GM21576 (cell line): ENCODE measurements around the gene FCHO2.

Experiments used
- ATAC-seq: cut with Tn5 transposase; IDR thresholded peaks from one replicate; pipeline ENCODE4 v1.9.1; 2021; ENCODE audit warnings: mild to moderate bottlenecking, moderate library complexity; ENCODE audit not compliant: unreplicated experiment

The FCHO2 gene

DNA sequence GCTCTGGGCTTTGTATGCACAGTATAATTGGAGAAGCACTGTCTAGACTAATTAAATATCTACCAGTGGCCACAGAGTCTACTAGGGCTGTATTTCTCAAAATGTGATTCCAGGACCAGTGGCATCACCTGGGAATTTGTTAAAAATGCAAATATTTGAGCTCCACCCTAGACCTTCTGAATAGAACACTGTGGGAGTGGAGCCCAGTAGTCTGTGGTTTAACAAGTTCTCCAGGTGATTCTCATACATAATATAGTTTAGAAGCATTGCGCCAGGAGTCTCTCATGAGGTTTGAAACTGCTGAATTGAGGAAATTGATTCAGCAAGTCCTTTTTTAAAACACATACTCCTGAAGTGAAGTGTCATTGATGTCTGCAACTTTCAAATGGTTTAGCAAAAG is 74.7 kb downstream of the FCHO2 start:
- ATAC-seq: no peak

DNA sequence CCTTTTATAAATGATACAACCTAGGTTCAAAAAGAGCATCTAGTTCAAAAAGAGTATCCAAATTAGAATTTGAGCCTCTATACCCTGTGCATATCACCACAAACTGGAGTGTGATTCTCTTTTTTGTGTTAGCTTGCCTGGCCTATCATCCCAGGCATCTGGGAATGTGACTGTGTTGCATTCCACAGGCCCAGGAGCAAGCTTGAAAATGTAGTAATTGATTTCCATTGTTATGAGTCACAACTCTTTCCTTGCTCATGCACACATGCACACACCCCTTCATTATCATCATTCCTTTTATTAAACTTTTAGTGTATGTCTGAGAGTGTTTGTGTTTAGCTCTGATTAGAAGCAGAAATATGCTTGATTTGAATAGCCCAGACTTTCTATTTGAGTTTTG is 75.2 kb downstream of the FCHO2 start:
- ATAC-seq: no peak

DNA sequence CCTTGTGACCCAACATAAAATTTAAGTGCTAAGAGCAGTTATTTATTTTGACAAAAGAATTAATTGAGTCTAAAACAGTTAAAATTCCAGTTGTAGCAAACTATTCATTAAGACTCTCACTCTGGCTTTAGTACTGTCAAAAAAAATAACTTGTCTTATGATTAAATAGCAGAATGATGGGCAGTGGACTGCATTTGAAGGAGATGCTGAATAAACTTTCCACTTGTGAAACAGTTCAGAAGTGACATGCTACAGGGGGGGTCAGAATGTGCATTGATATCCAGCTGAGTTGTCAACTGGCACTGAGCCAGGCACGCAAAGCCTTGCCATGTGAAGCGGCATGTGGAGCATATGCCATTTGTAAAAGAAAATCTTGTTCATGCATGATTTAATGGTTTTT is 76.0 kb downstream of the FCHO2 start:
- no peak for ATAC-seq

DNA sequence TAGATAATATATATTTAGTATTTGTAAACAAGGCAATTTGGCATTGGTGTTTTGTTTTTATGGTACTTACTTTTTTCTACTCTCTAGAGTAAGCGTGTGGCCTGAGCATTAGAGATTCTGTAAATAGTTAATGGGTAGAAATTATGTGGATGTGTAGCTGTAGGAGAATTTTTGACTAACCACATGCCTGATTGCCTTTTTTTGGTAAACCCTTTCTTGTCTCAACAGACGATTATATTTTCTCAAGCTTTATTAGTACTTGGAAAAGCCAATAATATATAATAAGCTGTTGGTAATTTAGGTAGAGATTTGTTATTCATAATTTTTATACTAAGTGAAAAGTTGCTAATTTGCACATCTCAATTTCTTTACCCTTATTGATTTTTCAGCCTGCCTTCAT is 76.8 kb downstream of the FCHO2 start:
- no peak for ATAC-seq

DNA sequence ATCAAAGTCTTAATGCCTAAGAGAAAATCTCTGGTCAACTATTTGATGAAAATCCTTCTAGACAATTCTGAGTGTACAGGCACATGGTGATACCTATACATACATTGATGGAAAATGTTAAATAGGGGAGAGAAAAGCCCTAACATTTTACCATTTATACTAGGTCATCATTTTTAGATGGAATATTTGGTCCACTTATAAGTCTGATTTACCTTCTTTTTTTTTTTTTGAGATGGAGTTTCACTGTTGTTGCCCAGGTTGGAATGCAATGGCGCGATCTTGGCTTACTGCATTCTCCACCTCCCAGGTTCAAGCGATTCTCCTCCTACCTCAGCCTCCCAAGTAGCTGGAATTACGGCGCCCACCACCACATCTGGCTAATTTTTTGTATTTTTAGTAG is 81.7 kb downstream of the FCHO2 start:
- ATAC-seq: no peak

DNA sequence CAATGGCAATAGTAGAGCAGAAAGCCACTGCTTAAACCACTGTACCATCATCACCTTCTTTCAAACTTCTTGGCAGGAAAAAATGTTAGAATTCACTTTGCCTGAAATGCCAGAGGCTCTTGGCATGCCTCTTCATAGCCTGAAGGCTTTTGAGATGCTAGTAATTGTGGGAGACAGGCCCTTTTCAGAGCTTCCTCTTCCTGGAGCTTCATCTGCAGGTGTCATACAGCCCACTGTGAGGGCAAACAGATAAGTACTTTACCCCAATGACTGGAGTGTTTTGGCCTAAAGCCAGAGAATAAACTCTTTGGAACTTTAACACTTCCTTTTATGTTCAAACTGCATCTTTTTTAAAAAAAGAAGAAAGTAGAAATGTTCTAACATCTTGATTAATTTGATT is 83.2 kb downstream of the FCHO2 start:
- no peak for ATAC-seq

DNA sequence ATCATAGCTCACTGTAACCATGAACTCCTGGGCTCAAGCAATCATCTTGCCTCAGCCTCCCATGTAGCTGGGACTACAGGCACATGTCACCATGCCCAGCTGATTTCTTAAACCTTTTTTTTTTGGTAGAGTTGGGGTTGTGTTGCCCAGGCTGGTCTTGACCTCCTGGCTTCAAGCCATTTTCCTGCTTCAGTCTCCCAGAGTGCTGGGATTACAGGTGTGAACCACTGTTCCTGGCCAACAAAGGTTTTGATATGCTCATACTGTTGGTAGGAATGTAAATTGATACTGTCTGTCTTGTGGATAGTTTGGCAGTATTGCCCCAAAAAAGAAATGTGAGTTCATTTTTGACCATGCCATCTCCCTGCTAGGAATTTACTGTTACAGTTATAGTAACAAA is 87.2 kb downstream of the FCHO2 start:
- no peak for ATAC-seq

DNA sequence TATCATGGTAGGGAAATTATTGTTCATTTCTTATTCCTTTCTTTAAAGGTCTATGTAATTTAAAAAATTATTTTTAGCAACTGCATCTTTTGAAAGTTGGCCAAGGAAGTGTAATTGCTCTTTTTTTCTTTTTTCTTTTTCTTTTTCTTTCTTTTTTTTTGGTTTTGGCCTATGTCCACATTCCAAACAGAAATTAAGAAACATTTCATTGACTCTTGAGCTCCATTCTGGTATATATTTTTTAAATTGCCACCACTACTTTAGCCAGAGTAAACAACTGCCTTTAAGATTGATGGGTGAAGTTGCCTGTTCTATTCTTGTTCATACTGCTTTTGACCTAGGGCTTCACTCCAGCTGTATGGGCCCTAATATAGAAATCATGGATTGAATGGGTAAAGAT is 88.7 kb downstream of the FCHO2 start:
- no peak for ATAC-seq

DNA sequence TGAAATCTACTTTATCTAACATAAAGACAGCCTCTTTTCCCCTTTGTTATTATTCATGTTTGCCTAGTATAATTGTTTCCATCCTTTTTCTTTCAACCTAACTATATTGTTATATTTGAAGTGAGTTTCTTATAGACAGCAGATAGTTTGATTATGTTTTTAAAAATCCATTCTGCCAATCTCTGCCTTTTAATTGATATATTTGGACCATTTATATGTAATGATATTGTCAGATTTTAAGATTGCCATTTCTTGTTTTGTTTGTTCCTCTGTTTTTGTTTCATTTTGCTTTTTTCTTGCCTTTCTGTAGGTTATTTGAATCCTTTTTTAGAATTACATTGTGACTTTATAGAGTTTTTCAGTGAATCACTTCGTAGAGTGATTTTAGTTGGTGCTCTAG is 89.8 kb downstream of the FCHO2 start:
- no peak for ATAC-seq

DNA sequence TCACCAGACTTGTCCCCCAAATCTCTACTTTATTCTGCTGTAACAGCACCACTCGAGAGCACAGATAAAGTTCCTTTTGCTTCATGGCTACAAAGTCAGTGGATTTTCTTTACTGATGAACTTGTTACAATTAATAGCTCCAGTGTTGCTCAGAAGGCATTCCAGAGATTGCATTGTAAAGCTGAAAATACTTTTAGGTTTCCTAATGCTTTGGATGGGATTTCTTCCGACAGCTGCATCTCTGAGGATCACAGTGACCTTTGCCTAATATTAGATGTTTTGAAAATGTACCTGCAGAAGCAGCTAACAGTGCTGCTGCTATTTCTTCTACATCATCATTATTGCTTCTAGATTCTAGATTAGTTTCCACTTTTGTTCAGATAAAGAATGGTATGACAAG is 105.8 kb downstream of the FCHO2 start:
- no peak for ATAC-seq

DNA sequence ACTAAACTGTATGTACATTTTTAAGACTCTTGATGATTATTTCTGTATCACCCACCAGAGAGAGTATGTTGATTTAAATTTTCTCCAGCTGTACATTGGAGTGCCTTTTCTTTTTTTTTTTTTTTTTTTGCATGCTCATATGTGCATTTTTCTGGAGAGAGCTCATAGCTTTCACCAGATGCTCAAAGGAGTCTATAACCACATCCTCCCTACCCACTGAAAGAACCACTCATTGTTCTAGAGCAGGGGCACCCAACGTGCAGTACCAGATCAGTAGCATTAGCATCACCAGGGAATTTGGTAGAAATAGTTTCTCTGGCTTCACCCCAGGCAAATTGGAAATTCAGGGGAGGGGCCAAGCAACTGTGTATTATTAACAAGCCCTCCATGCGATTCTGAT is 110.6 kb downstream of the FCHO2 start:
- ATAC-seq: no peak

DNA sequence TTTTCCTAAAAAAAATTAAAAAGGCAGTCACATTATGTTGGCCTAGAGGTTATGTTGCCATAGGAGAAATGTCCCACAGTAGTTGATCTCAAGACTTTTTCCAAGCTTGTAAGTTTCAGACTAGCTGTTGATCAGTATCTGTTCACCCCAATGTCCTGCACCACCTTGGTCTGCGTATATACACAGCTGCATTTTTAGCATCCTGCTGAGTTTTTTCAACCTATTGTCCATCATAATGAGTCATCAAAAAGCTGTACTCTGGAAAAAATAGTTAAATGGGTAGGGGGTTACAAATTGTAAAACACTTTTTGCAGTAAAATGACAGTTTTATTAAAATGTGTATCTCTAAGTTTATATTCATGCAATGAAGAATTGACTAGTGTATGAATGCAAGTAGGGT is 111.4 kb downstream of the FCHO2 start:
- no peak for ATAC-seq

DNA sequence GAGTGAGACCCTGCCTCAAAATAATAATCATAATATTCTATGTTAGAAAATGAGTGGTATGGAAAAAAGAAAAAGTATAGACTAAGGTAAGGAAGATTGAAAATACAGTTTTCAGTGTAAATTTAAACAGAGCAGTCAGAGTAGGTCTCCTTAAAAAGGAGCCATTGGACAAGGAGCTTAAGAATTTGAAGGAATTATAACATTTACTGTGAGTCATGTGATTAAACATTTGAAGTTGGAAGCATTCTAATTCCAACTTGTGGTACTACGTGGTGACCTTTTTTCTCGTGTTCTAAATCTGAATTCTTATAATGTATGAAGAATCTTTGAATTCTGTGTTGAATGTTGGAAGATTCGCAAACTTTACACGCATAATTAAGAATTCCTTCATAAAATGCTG is 125.3 kb downstream of the FCHO2 start:
- ATAC-seq: no peak

DNA sequence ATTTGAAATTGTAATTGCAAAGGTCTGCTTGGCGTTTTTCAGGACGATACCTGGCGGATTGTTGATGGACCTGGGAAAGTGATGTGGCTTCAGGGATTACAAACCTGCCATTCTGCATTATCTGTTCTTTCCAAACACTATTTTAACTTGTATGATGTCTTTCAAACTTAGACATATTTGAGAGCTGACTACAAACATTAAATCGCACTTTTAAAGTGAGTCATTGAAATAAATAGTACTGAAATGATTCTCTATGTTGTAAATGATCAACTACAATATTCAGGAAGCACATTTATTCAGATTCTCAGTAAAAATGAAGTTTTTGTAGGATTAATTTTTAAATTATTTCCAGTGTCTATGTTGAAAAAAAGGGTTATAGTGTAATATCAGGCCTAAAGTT is 132.2 kb downstream of the FCHO2 start:
- no peak for ATAC-seq

DNA sequence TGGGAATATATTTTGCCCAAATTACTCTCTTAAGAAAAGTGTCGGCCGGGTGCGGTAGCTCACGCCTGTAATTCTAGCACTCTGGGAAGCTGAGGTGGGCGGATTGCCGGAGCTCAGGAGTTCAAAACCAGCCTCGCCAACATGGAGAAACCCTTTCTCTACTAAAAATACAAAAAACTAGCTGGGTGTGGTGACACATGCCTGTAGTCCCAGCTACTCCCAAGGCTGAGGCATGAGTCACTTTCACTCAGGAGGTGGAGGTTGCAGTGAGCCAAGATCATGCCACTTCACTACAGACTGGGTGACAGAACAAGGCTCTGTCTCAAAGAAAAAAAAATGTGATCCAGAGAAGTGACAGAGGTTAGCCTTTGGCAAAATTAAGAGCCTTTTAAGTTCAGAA is 138.1 kb downstream of the FCHO2 start:
- no peak for ATAC-seq

DNA sequence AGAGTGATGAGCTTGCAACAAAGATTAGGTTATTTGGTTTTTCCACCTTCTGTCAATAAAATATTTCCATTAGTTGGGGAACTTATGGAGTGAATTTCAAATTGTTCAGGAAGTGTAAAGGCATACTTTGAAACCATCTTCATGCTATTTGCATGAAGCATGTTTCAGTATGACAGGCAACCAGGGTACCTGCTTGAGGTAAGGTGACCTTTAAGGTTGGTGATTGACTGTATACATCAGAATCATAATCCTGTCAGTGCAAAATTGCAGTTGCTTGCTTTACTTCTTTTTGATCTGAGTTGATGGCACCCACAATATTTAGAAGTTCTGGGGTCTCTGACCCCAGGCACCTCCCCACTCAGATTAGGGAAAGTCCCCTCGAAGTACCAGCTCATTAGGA is 138.6 kb downstream of the FCHO2 start:
- ATAC-seq: no peak

DNA sequence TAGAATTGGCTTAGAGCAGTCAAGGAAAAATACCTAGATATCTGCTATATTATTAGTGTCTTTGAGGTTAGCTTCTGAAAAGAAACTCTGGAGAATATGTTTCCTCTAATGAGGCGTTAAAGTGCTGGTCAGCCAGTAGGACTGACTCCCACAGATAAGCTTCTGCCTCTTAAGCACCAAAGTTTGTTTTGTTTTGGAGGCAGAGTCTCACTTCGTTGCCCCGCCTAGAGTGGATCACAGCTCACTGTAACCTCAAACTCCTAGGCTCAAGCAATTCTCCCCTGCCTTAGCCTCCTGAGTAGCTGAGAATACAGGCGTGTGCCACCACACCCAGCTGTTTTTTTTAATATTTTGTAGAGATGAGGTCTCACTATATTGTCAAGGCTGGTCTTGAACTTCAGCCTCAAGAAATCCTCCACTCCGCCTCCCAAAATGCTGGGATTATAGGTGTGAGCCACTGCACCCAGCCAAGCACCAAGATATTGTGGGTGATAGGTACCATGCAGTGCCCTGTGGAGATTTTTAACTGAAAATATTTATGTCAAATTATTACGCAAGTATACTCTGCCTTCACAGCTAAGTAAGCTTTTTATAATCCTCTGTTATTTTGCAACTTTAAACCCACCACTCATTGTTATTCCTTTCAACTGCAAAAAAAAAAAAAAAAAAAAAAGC is 139.9 kb downstream of the FCHO2 start:
- no peak for ATAC-seq

DNA sequence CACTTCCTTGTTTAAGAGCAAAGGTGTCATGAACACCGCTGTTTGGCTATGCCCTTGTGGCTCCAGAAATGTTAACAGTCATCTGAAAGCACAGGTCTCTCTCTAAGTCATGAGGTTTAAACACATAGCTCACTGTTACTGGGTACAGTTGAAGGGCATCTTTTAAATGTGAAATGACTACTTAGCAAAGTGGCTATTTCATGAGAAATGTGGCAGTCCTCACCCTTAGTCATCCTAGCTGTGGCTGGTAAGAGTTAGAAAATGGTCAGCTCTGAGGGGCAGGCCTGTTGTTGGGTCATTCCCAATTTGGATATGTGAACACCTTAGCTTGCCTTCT is 140.4 kb downstream of the FCHO2 start:
- no peak for ATAC-seq

DNA sequence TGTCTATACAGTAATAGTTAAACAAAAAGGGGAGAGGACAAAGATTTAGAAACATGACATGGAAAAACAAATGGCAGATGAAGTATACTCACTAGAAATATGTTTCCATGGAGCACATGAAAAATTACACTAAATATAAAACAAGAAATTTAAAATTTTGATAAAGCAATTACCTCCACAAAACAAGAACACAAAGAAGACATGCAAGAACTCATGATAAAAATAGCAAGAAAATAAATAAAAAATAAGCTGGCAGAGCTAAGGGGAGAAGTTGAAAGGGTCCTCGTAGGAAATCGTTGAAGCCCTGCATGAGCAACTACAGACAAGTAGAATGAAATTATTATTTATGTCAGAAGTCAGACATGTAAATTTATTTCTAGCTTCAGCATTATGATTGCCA is 141.9 kb downstream of the FCHO2 start:
- no peak for ATAC-seq

DNA sequence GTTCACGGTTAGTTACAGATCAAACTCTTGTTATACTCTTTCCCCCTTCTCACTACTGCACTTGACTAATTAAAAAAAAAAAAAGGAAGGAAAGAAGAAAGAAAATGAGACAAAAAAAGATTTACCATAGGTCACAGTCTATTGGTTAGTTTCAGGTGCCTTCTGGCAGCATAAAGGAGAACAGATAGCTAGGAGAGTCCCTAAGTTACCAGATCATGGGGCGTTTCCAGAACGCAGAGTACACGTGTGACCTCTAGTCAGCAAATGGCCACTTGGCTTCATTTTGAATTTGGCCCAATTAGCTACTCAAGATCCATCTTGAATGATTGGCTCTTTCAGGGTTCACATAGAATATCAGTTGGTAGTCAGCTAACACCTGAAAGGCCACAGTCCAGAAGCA is 144.3 kb downstream of the FCHO2 start:
- no peak for ATAC-seq

DNA sequence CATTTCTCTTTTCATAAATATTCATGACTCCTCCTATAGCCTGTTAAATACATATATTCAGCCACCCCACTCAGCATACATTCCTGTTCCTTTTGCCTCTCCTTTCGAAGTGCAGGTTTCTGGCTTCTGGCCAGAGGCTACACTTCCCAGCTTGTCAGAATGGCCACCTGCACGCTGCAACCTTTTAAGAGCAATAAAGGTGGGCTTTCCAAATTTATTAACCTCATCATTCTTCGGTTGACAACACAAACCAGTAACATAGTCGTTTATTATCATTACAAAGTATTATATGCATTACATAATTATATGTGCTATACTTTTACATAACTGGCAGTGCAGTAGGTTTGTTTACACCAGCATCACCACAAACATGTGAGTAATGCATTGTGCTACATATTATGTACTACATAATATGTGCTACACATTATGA is 148.0 kb downstream of the FCHO2 start:
- no peak for ATAC-seq

DNA sequence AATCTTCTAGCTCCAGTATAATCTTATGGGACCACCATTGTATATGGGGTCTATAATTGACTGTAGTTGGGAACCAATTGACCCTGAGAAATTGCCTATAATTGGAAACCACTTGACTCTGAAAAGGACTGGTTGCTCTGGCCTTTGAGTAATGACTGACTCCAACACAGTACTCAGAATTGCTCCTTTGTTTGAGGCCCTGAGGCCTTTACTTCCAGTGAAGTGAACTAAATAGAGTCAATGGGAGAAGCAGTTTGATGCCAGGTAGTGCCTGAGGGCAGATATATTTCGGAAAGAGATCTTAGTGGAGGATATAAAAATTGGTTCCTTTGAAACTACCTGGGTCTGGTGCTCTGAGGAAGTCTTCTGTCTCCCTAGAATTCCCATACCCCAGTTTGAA is 148.5 kb downstream of the FCHO2 start:
- no peak for ATAC-seq

DNA sequence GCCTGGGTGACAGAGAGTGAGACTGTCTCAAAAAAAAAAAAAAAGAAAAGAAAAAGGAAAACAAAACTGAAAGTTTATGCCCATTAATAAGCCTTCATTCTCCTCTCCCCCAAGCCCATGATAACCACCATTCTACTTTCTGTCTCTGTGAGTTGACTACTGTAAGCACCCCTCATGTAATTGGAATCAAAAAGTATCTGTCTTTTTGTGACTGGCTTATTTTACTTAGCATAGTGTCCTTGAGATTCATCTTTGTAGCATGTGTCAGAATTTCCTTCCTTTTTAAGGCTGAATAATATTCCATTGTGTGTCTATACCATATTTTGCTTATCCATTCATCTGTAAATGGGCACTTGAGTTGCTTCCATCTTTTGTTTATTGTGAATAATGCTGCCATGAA is 150.5 kb downstream of the FCHO2 start:
- ATAC-seq: no peak

DNA sequence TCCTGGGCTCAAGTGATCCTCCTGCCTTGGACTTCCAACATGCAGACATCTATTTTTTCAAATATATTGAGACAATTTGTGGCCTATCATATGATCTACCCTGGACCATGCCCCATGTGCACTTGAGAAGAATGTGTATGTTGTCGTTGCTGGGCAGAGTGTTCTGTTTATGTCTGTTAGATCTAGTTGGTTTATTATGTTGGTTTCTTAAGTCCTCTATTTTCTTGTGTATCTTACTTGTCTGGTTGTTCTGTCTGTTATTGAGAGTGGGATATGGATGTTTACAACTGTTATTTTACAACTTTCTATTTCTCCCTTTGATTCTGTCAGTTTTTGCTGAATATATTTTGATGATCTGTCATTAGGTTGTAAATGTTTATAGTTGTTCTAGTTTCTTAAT is 154.3 kb downstream of the FCHO2 start:
- no peak for ATAC-seq
